GM19328 (cell line): ENCODE results near the gene NEK4.
"Not testable (repeated sequence)": the region's sequence is repeated elsewhere in the genome, so short reads cannot be mapped to it uniquely, and the experiment has no call there.

ENCODE experiments used
- ATAC-seq: cut with Tn5 transposase; IDR thresholded peaks from one replicate; pipeline ENCODE4 v1.9.1; 2021; ENCODE audit warnings: mild to moderate bottlenecking, moderate library complexity; ENCODE audit not compliant: unreplicated experiment

NEK4 gene

DNA sequence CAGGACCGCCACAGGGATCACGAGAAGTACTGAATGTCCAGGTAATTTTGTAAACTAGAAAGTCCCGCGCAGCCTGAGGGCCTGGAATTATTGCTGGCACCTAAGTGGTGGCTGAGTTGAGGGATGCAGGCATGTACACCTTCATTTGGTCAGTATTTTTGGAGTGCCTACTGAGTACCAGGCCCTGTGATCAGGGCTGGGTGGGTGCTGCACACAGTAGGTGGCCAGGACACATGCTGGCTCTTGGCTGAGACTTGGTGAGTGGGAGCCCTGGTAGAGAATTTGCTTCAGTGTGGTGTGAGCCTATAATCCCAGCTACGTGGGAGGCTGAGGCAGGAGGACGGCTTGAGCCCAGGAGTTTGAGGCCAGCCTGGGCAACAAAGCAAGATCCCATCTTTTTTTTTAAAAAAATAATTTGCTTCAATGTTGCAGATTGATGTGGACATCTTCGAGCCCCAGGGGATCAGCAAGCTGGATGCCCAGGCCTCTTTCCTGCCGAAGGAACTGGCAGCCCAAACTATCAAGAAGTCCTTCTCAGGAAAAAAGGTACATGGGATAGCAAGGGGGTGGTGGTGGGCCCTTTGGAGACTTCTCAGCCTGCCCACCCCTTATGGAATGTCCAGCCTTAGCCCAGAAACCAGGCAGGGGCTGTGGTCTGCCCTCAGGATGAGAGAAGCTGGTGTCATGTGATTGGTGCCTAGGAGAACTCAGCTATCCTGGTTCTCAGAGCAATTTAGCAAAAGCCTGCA is 9.3 kb upstream of the NEK4 start:
- no peak for ATAC-seq

DNA sequence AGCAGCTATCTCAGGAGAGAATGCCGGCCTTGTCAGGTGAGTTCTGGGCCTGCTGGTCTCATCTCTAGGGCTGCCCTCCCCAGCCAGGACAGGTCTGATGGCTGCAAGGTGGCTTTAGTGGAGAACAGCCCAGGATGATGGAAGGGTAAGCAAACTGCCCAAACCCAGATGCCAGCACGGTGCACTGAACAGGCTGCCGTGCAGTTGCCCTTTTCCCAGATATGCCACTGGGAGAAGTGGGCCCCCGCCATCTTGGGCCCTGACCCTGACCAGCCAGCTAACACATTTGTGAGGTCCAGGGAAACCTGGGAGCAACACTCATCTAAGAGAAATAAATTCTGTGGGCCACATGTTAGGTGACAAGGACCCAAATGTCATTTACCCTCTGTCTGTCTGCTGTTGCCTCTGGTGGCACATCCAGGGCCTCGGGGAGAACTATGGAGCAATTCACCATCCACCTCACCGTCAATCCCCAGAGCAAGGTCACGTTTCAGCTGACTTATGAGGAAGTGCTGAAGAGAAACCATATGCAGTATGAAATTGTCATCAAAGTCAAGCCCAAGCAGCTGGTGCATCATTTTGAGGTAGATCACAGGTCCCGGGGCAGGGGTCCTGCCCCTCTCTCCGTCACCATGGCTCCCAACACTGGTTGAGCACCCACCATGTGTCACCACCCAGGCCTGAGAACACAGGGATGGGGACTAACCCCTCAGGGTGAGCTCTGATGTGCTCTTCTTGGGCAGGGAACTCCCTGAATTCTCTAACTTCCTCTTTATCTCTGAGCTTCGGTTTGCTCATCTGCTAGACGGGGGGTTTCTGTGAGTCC is 8.5 kb upstream of the NEK4 start:
- ATAC-seq: no peak

DNA sequence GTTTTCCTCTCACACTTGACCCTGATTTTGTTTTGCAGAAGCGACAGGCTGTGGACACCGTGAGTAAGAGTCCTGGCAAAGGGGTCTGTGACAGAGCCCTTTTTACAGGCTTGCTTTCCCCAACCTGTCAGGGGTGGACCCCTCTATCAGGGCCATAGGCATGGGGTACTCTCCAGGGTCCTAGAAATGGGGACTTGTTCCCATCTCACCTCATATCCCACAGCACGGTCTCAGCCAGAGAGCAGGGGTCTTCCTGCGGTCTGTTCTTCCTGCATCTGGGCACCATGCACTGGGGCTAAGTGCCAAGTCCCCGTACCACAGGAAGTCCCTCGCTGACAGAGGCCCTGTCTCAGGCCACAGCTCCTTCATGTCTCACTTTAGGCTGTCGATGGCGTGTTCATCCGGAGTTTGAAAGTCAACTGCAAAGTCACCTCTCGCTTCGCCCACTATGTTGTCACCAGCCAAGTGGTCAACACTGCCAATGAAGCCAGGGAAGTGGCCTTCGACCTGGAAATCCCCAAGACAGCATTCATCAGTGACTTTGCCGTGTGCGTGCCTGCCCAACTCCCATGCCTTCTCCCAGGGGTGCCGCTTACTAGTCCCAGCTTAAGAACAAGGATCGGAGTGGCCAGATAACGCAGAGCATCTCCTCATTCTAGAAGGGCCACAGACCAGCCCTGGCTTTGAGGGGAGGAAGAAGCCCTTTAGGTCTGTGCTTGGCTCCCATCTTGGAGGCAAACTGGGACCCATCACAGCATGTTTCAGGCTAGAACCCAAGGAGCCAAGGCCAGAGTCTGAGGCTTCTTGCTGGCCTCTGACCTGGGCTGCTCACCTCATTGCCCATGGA is 7.4 kb upstream of the NEK4 start:
- no peak for ATAC-seq

DNA sequence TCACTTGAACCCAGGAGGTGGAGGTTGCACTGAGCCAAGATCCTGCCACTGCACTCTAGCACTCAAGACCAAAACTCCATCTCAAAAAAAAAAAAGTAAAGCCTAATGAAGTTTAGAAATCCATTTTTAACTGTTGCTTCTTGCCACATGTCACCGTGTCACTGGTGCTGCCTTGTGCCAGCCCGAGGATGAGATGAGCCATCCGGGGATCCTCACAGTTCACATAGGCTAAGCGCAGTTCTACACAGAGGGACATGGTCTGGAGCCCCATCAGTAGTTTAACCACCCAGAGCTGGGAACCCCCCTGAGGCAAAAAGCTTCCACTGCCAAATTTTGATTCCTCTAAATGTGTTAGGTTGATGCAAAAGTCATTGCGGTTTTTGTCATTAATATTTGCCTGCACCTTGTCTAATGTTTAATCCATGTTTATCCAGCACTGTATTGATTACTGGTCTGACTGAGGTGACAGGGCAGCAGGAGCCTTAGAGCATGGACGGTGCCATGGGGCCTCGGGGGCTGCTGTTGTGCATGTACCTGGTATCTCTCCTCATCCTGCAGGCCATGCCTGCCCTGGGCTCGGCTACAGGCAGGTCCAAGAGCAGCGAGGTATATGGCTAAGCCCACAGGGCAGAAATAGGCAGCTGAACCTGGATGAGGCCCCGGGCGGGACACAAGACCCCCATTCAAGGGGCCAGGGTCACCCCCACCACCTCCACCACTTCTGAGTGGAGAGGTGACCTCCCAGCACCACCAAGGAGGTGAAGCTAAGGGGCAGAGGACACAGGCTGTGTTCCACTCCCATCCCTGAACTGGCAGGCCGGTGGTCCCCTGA is 6.6 kb upstream of the NEK4 start, which contains the start of gene ITIH1:
Gene ITIH1, plus strand, starts transcription at position 473 of the 832 bp plus-strand sequence. Its CDS starts 17 bp downstream, at position 490.
- no peak for ATAC-seq

DNA sequence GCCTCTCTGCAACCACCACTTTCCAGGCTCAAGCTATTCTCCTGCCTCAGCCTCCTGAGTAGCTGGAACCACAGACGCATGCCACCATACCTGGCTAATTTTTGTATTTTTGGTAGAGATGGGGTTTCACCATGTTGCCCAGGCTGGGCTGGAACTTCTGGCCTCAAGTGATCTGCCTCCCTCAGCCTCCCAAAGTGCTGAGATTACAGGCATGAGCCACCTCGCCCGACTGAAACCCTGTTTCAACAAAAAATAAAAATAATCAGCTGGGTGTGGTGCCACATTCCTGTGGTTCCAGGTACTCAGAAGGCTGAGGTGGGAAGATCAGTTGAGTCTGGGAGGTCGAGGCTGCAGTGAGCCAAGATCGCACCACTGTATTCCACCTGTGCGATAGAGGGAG is 5.7 kb upstream of the NEK4 start:
- ATAC-seq: not testable (repeated sequence)

DNA sequence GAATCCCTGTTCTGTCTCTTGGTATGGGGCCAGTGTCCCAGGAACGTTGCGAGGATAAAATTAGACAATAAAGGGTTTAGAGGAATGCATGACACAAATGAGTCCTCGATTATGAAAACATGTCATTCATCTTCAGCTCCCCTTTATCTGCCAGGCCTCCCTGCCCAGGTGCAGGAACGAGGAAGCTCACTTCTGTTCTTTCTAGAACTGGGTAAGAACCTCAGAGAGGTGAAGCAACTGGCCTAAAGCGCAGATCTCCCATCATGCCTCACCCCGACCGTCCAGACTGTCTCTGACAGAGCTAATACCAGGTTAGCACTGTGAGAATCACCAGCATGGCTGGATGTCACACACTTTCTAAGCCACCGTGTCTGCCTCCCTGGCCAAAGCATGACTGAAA is 5.1 kb upstream of the NEK4 start:
- no peak for ATAC-seq

DNA sequence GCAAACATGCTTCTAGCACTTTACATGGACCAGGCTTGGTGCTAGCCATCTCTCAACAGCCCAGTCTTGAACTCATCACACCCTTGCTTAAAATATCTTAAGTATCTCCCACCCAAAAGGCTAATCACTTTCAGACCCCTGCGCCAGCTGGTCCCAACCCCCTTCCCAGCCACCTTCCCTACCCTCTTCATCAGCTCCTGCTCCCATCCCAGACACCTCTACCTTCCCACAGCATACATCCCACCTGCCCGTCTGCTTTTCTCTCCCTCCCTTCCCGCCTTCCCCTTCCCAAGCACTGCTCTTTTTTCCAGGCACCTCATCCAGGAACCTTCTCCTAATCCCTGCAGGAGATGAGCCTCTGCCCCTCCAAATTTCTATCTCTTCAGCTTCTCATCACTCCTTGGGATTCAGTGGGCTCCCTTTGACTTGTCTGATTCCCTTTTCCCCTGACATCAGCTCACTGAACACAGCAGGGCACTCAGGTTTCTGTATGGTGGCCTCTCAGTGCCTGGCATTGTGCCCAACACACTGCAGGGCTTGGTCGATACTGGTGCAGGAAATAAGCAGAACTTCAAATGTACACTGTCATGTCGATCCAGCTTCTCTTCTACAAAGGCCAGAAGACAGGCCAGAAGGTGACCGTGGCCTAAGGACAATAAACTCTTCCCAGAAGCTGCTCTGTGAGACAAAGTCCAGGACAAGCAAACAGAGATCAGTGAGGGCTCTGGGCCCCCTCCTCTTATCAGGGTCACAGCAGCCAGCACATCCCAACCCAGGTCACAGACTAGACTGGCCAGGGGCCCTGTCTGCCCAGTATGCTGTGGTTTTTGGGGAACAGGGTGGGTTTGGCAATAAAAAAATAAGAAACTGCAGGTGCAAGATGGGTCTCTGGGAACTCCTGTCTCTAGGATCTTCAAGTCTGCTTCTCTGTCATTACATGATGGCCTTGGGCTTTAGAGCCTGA is 4.4 kb upstream of the NEK4 start:
- no peak for ATAC-seq

DNA sequence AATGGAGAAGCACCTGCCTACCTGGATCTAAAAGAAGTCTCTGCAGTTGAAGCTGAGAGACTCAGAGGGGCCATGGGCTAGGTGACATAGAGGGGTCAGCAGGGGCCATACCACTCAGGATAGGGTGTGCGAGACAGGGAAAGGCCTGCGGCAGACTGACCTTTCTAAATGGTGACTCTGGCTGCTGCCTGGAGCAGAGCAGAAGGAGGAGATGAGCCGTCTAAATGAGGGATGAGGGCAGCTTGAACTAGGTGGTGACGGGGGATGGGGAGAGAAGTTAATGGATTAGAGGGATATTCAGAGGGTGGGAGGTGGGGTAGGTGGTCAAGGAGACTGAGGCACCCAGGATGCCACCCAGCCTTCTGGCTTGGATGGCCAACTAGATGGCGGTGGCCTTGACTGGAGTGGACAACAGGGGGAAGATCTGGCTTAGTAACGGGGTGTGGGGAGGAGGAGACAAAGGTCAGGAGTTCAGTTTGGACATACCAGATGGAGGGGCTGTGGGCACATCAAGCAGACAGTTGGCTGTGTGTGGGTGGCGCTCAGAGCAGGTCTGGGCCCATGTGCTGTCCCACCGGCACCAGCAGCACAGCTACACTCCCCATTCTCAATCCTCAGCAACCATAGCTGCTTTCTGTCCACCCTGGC is 3.5 kb upstream of the NEK4 start:
- ATAC-seq: no peak

DNA sequence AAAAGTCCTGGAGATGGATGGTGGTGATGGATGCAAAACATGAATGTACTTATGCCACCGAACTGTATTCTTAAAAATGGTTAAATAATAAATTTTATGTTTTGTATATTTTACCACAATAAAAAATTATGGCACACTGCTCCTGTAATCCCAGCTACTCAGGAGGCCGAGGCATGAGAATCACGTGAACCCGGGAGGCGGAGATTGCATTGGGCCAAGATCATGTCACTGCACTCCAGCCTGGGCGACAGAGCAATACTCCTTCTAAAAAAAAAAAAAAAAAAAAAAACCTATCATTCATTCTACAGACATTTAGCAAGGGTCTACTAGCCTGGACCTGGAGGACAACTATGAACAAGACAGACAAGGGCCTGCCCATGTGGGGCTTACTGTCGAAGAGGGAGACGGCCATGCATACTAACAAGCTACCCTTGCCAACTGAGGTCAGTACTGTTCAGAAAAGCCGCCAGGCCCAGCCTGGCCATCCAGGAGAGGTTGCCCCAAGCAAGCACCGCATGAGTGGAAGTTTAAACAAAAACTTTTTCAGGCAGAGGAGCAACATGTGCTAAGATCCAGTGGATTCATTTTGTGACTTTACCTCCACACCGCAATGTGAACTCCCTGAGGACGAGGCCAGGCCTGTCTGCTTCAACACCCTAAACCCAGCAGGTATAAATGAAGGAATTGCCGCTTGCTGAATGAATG is 2.8 kb upstream of the NEK4 start:
- no peak for ATAC-seq

DNA sequence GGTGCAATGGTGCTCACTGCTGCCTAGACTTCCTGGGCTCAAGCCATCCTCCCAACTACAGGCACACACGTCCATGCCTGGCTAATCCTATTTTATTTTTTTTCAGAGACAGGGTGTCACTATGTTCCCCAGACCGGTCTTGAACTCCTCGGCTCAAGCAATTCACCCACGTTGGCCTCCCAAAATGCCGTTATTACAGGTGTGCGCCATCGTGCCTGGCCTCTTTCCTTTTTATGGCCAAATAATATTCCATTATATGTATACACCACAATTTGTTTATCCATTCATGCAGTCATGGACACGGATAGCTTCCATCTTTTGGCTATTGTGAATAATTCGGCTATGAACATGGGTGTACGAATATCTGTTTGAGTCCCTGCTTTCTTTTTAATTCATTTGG is 962 bp upstream of the NEK4 start:
- ATAC-seq: no peak

DNA sequence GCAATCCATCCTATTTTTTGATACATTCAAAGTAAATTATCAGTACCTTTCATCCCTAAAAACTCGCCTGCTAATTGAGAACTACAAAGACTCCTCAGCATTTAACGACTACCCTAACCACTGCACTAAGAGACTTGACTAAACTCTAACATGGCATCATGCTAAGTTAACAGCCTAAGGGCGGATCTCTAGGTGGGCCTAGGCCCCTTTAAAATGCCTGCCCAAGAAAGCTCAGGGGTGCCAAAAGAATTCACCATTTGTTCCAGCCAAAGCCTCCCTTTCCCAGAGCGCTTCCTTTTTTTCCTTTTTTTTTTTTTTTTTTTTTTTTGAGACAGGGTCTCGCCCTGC is 568 bp upstream of the NEK4 start:
- no peak for ATAC-seq

DNA sequence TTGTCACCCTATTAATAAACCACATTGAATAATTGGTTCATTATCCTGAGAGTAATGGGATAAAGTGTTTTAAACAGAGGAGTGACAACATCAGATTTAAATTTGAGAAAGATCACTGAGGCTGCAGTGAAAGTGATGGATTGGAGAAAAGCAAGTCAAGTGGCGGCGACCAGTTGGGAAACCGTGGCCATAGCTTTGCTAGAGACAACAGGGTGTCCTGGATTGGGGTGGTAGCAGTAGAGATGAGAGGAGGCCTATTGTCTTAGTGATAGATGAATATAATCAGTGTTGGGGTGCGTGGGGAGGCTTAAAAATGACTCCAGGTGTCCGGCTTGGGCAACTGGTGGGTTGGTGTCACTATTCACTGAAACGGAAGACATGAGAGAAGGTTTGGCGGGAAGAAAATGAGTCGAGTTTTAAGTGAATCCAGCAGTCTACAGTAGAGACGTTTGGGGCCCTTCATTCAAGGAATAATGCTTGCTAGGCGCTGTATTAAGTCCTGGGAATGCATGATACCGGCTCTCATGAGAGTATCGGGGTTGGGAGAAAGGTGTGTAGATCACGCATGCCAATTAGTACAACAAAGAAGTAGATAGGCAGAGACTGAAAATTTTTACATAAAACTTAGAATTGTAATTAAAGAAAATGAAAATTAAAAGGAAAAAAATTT is 819 bp downstream of the NEK4 start:
- no peak for ATAC-seq

DNA sequence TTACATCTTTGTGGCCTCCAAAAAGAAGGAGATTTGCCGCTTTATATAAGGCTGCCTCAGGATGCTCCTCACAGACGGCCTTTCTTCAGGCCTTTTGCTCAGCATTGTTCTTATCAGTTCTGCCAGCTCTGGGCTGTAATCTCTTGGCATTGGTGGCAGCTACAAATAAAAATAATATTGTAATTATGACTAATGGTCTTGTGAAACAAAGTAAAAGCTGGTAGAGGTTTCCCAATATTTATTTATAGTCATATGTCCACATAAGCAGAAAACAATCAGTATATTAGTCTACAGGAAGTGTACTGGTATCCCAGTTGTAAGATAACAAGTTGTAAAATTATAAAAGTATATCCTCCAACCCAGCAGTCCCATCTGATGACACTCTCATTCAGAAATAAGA is 7.3 kb downstream of the NEK4 start:
- no peak for ATAC-seq

DNA sequence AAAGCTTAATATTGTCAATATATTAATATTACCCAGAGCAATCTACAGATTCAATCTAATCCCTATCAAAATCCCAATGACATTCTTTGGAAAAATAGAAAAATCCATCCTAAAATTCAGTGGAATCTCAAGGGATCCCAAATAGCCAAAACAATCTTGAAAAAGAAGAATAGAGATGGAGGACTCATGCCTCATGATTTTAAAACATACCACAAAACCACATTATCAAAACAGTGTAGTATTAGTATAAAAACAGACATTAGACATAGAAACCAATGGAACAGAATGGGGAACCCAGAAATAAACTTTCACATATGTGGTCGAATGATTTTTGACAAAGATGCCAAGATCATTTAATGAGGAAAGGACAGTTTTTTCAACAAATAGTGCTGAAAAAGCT is 14.6 kb downstream of the NEK4 start:
- no peak for ATAC-seq

DNA sequence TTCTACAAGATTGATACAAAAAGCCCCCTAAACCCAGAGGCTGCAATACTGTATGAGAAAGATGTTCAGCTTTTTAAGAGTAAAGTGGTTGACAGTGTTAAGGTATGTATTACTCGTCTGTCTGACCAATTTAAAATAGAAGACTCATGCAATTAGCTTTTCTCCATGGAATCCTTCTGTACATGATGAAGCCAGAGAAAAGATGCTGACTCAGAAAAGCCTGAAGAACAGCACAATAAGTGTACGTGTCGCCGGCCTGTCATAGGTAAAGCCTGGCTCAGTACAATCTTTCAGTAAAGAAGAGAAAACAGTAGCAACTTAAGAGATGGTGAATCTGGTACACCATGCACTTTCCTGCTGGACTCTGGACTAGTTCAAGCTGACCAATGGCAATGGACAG is 16.4 kb downstream of the NEK4 start:
- no peak for ATAC-seq

DNA sequence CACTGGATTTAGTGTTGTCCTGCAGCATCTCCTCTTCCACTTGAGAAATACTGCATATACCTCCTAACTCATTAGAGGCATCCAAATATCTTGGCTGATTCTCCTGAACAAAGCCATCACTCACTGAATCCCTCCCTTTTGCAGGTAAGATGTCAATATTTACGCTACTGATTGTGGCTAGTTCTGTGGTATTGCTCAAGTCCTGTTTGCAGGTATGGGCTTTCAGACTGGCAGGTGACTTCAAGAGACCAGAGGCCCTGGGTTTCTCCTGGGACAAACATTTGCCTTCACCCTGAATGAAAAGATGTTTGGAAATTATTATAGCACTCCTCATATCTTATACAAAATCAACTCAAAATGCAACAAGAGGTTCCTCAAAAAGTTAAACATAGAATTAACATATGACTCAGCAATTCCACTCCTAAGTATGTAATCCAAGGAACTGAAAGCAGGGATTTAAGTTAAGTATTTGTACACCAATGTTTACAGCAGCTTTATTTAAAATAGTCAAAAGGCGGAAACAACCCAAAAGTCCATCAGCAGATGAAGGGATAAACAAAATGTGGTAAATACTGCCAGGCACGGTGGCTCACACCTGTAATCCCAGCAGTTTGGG is 18.6 kb downstream of the NEK4 start:
- ATAC-seq: no peak

DNA sequence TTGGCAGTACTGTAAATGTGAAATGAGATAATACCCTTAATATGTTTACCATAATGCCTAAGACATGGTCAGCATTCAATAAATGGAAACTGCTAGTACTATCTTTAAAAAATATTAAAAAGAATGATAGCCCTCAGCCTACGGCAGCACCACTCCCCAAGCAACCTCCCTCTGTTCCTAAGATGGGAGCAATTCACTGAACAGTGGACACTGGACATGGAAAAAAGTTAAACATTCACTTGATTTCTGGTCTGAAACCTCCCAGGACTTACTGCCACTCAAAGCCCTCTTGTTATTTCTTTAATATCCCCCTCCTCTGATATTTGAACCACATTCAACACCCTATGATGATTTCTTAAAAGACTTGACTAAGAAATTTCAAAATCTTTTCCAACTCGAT is 27.0 kb downstream of the NEK4 start:
- ATAC-seq: no peak
